HG02759 (cell line): ENCODE data around the gene MAOB.

Experiments
- ATAC-seq: cut with Tn5 transposase; IDR thresholded peaks from one replicate; pipeline ENCODE4 v1.9.1; 2021; ENCODE audit warnings: mild to moderate bottlenecking, moderate library complexity; ENCODE audit not compliant: unreplicated experiment

The MAOB gene

GRCh38 chrX:43718081-43718480, 164.2 kb downstream of the MAOB start:
- ATAC-seq = no peak

GRCh38 chrX:43717161-43717560, 165.1 kb downstream of the MAOB start:
- no peak for ATAC-seq

GRCh38 chrX:43716696-43717095, 165.6 kb downstream of the MAOB start:
- no peak for ATAC-seq
